Amygdala (tissue), 56 donors: ENCODE results near the gene GTPBP1.

Source experiments
- DNase-seq, 56 donors: peaks; one replicate each; lab custom pipeline; 2025; lab: John Stamatoyannopoulos, UW

The GTPBP1 gene

GRCh38 chr22:38724176-38724575, 18.4 kb downstream of the GTPBP1 start:
- no peak for DNase-seq

- DNase-seq = peak in 25 of 56 donors; percentile 19 to 82 (median 48)
Measured at GRCh38 chr22:38724926-38725571, 19.3 kb downstream of the GTPBP1 start.

GRCh38 chr22:38725900-38726655, 20.3 kb downstream of the GTPBP1 start:
- no peak for DNase-seq

GRCh38 chr22:38727123-38727522, 21.4 kb downstream of the GTPBP1 start:
- no peak for DNase-seq

GRCh38 chr22:38727530-38728451, 22.0 kb downstream of the GTPBP1 start:
- no peak for DNase-seq

- no peak for DNase-seq
Measured at GRCh38 chr22:38728871-38729796, 23.4 kb downstream of the GTPBP1 start.

- no peak for DNase-seq
Measured at GRCh38 chr22:38729946-38730345, 24.2 kb downstream of the GTPBP1 start.

GRCh38 chr22:38730411-38730871, 24.7 kb downstream of the GTPBP1 start:
- no peak for DNase-seq

GRCh38 chr22:38731703-38732161, 26.0 kb downstream of the GTPBP1 start:
- DNase-seq = no peak

GRCh38 chr22:38732251-38732815, 26.6 kb downstream of the GTPBP1 start:
- DNase-seq = peak in 9 of 56 donors; percentile 32 to 52 (median 44)

GRCh38 chr22:38733329-38733723, 27.6 kb downstream of the GTPBP1 start:
- DNase-seq = peak in 24 of 56 donors; percentile 26 to 79 (median 64)

GRCh38 chr22:38733724-38734381, 28.1 kb downstream of the GTPBP1 start:
- peak in 53 of 56 donors; percentile 44 to 94 (median 82) for DNase-seq

- no peak for DNase-seq
Measured at GRCh38 chr22:38734421-38735100, 28.8 kb downstream of the GTPBP1 start.

GRCh38 chr22:38735126-38735464, 29.4 kb downstream of the GTPBP1 start:
- DNase-seq = no peak

GRCh38 chr22:38735465-38736256, 29.9 kb downstream of the GTPBP1 start:
- DNase-seq = peak in 7 of 56 donors; percentile 23 to 40 (median 36)

- peak in 1 of 56 donors; percentile 29 for DNase-seq
Measured at GRCh38 chr22:38736257-38736570, 30.5 kb downstream of the GTPBP1 start.

GRCh38 chr22:38737302-38738060, 31.7 kb downstream of the GTPBP1 start:
- no peak for DNase-seq
